HEK293 (cell line): ENCODE results near the gene PRDM11.

Source experiments
- CTCF ChIA-PET: fragments of 350-600 bp; formaldehyde crosslinking; extraction: SDS; loops from one replicate; lab custom pipeline; 2021; ENCODE audit warnings: antibody characterized with exemption; lab: Yijun Ruan, JAX
- POLR2A ChIA-PET: fragments of 300-600 bp; formaldehyde crosslinking; extraction: SDS; loops from one replicate; lab custom pipeline; 2020; ENCODE audit warnings: antibody characterized with exemption, inconsistent platforms; lab: Yijun Ruan, JAX
- H3K27ac ChIP-seq: fragments of 200-500 bp; sonication (Bioruptor generic); 2 replicates; pipeline ENCODE4 v1.5.1; 2014; ENCODE audit warnings: low read depth, low read length, control low read depth, inconsistent platforms; ENCODE audit errors: extremely low read depth
- H3K36me3 ChIP-seq, 2 experiments: fragments of 200-500 bp in 1 of 2; sonication (Bioruptor generic) in 1 of 2; 1 replicate in 1 of 2; 2 replicates in 1 of 2; pipeline ENCODE4 v1.5.1; 2014 to 2017; ENCODE audit warnings: inconsistent platforms in 2 of 2, low read length in 2 of 2; ENCODE audit not compliant: control insufficient read depth in 2 of 2, insufficient read depth in 1 of 2
- H3K4me1 ChIP-seq: fragments of 200-500 bp; sonication (Bioruptor generic); 2 replicates; pipeline ENCODE4 v1.5.1; 2014; ENCODE audit warnings: mild to moderate bottlenecking, low read length, inconsistent platforms; ENCODE audit not compliant: control insufficient read depth, insufficient read depth
- H3K4me3 ChIP-seq: 2 replicates; pipeline ENCODE4 v1.5.1; 2011; ENCODE audit warnings: low read depth, mild to moderate bottlenecking, control low read depth, low read length, moderate library complexity
- H3K9me3 ChIP-seq: fragments of 200-500 bp; sonication (Bioruptor generic); 2 replicates; pipeline ENCODE4 v1.5.1; 2014; ENCODE audit warnings: low read depth, low read length, inconsistent platforms; ENCODE audit not compliant: control insufficient read depth, insufficient read depth
- FEZF1 ChIP-seq: fragments of 450-650 bp; formaldehyde crosslinking; IDR thresholded peaks from 2 replicates; pipeline ENCODE4 v1.5.1; 2016; ENCODE audit warnings: missing biosample characterization, missing genetic modification characterization
- HOXA7 ChIP-seq: sonication (generic); formaldehyde crosslinking; IDR thresholded peaks from 2 replicates; pipeline ENCODE4 v1.8.1; 2022; ENCODE audit warnings: missing genetic modification reagents, borderline replicate concordance
- KLF16 ChIP-seq: fragments of 450-650 bp; formaldehyde crosslinking; IDR thresholded peaks from 2 replicates; pipeline ENCODE4 v1.5.1; 2017; ENCODE audit warnings: missing biosample characterization, missing genetic modification characterization
- SALL2 ChIP-seq: fragments of 450-650 bp; formaldehyde crosslinking; IDR thresholded peaks from 2 replicates; pipeline ENCODE4 v1.5.0; 2017; ENCODE audit warnings: missing biosample characterization, mild to moderate bottlenecking, missing genetic modification characterization, borderline replicate concordance
- ZBTB26 ChIP-seq: fragments of 450-650 bp; formaldehyde crosslinking; optimal IDR thresholded peaks from 2 replicates; pipeline ENCODE3; 2016; ENCODE audit warnings: missing biosample characterization, mild to moderate bottlenecking, missing genetic modification characterization
- ZEB2 ChIP-seq: fragments of 450-650 bp; formaldehyde crosslinking; IDR thresholded peaks from 2 replicates; pipeline ENCODE4 v1.5.1; 2016; ENCODE audit warnings: missing biosample characterization, missing genetic modification characterization
- ZFP37 ChIP-seq: fragments of 450-650 bp; formaldehyde crosslinking; IDR thresholded peaks from 2 replicates; pipeline ENCODE4 v1.5.1; 2016; ENCODE audit warnings: missing biosample characterization, missing genetic modification characterization
- ZFP69B ChIP-seq: fragments of 450-650 bp; formaldehyde crosslinking; IDR thresholded peaks from 2 replicates; pipeline ENCODE4 v1.5.1; 2016; ENCODE audit warnings: missing biosample characterization, missing genetic modification characterization
- ZNF2 ChIP-seq: fragments of 450-650 bp; formaldehyde crosslinking; IDR thresholded peaks from 2 replicates; pipeline ENCODE4 v1.5.1; 2016; ENCODE audit warnings: missing biosample characterization, missing genetic modification characterization
- ZNF223 ChIP-seq: fragments of 450-650 bp; formaldehyde crosslinking; IDR thresholded peaks from 2 replicates; pipeline ENCODE4 v1.5.1; 2016; ENCODE audit warnings: missing biosample characterization, missing genetic modification characterization
- ZNF341 ChIP-seq: fragments of 450-650 bp; formaldehyde crosslinking; IDR thresholded peaks from 2 replicates; pipeline ENCODE4; 2016; ENCODE audit warnings: low read depth, missing biosample characterization, missing genetic modification characterization
- ZNF350 ChIP-seq: fragments of 450-650 bp; formaldehyde crosslinking; IDR thresholded peaks from 2 replicates; pipeline ENCODE4 v1.5.0; 2017; ENCODE audit warnings: missing biosample characterization, mild to moderate bottlenecking, missing genetic modification characterization
- ZNF518A ChIP-seq: fragments of 450-650 bp; formaldehyde crosslinking; conservative IDR thresholded peaks from 2 replicates; pipeline ENCODE4 v1.5.1; 2016; ENCODE audit warnings: low read depth, missing biosample characterization, missing genetic modification characterization
- ZNF610 ChIP-seq: fragments of 450-650 bp; formaldehyde crosslinking; IDR thresholded peaks from 2 replicates; pipeline ENCODE4 v1.5.1; 2016; ENCODE audit warnings: missing biosample characterization, missing genetic modification characterization, borderline replicate concordance
- ZNF660 ChIP-seq: fragments of 450-650 bp; IDR thresholded peaks from 2 replicates; pipeline ENCODE4 v1.5.1; 2018; ENCODE audit warnings: missing biosample characterization, mild to moderate bottlenecking, missing genetic modification characterization
- ZNF664 ChIP-seq: fragments of 450-650 bp; formaldehyde crosslinking; IDR thresholded peaks from 2 replicates; pipeline ENCODE4 v1.5.1; 2016; ENCODE audit warnings: missing biosample characterization, missing genetic modification characterization
- ZNF776 ChIP-seq: fragments of 450-650 bp; formaldehyde crosslinking; IDR thresholded peaks from 2 replicates; pipeline ENCODE4 v1.5.0; 2017; ENCODE audit warnings: missing biosample characterization, missing genetic modification characterization, borderline replicate concordance
- ZSCAN23 ChIP-seq: fragments of 450-650 bp; formaldehyde crosslinking; IDR thresholded peaks from 2 replicates; pipeline ENCODE4 v1.5.1; 2016; ENCODE audit warnings: missing biosample characterization, missing genetic modification characterization
- TF ChIP-seq, protein P1 (sequence below): fragments of 450-650 bp; formaldehyde crosslinking; IDR thresholded peaks from 2 replicates; pipeline ENCODE4 v1.5.1; 2016; ENCODE audit warnings: missing biosample characterization, missing genetic modification characterization
- TF ChIP-seq, protein P2 (sequence below): fragments of 450-650 bp; formaldehyde crosslinking; IDR thresholded peaks from 2 replicates; pipeline ENCODE4 v1.5.1; 2016; ENCODE audit warnings: missing biosample characterization, missing genetic modification characterization

Gene PRDM11

DNA sequence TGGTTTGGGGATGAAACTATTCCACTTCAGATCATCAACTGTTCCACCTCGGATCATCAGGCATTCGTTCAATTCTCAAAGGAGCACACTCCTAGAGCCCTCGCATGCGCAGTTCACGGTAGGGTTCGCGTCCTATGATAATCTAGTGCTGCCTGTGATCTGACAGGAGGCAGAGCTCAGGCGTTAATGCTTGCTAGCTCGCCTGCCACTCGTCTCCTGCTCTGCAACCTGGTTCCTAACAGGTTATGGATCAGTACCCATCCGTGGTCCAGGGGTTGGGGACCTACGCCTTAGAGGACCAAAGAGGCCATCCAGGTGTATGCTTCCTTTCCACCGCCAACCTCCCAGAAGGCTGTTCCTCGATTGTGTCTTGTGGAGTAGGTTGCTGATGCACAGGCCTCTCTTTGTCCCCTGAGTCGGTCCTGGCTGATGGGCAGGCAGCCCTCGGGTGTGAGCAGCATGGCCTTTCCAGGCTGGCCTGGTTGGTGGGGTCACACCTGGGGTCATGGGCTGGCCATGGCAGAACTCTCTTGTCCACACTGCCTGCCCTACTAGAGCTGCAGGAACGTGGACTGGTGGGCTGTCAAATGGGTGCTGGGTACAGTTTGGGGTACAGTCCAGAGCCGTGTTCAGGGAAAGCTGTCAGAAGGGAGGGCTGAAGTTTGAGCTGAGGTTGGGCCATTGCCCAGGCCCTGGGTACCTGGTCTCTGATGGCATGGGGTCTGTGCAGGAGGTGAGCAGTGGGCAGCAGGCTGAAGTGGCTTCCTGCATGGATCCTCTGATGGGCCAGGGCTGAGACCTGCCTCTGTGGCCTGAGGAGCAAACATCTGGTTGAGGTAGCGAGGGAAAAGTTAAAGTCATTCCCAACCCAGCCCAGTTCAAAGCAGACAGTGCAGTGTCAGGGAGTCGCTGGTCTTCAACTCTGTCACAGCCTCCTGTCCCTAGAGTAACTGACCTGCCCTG is 11.1 kb downstream of the PRDM11 start:
- POLR2A ChIA-PET, result no interaction called here
- H3K4me3 ChIP-seq, result no peak overlapping the region
- CTCF ChIA-PET, result interaction anchor here (0.6 to 1.2 kb wide), 2 partner anchors 47 to 134 kb away, joined by 5 to 6 read pairs; no protein-coding TSS in a partner anchor

More for the DNA sequence above, 11.1 kb downstream of the PRDM11 start:
- Histone ChIP-seq H3K36me3 (no peaks in the 10 kb centered on the region), H3K4me1 (no peaks in the 10 kb centered on the region), H3K9me3 (no peaks in the 10 kb centered on the region), H3K27ac (no peak overlapping the region)
- TF ChIP-seq ZEB2 (tag by site-specific recombination), result no peak
- no peak for TF ChIP-seq ZNF664
- TF ChIP-seq ZNF610 (tag by site-specific recombination), result no peak
- TF ChIP-seq ZNF518A, result no peak
- TF ChIP-seq SALL2 (tag by site-specific recombination), result no peak
- TF ChIP-seq ZBTB26, result no peak
- TF ChIP-seq ZNF660 (tag by site-specific recombination), result no peak
- no peak for TF ChIP-seq ZFP69B (tag by site-specific recombination)
- TF ChIP-seq ZFP37, result no peak
- no peak for TF ChIP-seq ZSCAN23 (tag by site-specific recombination)
- no peak for TF ChIP-seq ZNF223 (tag by site-specific recombination)
- no peak for TF ChIP-seq KLF16 (tag by site-specific recombination)
- no peak for TF ChIP-seq HOXA7 (CRISPR knock-in tag)
- TF ChIP-seq ZNF776, result no peak
- TF ChIP-seq, protein P1, sequence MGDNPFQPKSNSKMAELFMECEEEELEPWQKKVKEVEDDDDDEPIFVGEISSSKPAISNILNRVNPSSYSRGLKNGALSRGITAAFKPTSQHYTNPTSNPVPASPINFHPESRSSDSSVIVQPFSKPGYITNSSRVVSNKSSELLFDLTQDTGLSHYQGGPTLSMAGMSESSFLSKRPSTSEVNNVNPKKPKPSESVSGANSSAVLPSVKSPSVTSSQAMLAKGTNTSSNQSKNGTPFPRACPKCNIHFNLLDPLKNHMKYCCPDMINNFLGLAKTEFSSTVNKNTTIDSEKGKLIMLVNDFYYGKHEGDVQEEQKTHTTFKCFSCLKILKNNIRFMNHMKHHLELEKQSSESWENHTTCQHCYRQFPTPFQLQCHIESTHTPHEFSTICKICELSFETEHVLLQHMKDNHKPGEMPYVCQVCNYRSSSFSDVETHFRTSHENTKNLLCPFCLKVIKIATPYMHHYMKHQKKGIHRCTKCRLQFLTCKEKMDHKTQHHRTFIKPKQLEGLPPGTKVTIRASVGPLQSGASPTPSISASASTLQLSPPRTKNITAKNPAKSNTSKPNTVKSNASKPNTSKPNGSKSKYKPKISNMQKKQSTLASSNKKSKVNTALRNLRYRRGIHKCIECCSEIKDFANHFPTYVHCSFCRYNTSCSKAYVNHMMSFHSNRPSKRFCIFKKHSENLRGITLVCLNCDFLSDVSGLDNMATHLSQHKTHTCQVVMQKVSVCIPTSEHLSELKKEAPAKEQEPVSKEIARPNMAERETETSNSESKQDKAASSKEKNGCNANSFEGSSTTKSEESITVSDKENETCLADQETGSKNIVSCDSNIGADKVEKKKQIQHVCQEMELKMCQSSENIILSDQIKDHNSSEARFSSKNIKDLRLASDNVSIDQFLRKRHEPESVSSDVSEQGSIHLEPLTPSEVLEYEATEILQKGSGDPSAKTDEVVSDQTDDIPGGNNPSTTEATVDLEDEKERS (tag by site-specific recombination), result no peak
- no peak for TF ChIP-seq ZNF350 (tag by site-specific recombination)
- no peak for TF ChIP-seq ZNF2 (tag by site-specific recombination)
- TF ChIP-seq, protein P2, sequence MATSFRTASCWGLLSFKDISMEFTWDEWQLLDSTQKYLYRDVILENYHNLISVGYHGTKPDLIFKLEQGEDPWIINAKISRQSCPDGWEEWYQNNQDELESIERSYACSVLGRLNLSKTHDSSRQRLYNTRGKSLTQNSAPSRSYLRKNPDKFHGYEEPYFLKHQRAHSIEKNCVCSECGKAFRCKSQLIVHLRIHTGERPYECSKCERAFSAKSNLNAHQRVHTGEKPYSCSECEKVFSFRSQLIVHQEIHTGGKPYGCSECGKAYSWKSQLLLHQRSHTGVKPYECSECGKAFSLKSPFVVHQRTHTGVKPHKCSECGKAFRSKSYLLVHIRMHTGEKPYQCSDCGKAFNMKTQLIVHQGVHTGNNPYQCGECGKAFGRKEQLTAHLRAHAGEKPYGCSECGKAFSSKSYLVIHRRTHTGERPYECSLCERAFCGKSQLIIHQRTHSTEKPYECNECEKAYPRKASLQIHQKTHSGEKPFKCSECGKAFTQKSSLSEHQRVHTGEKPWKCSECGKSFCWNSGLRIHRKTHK (tag by site-specific recombination), result no peak
- TF ChIP-seq ZNF341 (tag by site-specific recombination), result no peak
- TF ChIP-seq FEZF1 (tag by site-specific recombination), result no peak
